HEK293 (cell line): Measurements from ENCODE around the gene PTPRN.

ENCODE experiments used
- ELK4 ChIP-seq: IDR thresholded peaks from 2 replicates; pipeline ENCODE4 v1.6.1; 2011; ENCODE audit warnings: mild to moderate bottlenecking, low read depth, low read length, borderline replicate concordance
- SALL2 ChIP-seq: fragments of 450-650 bp; formaldehyde crosslinking; IDR thresholded peaks from 2 replicates; pipeline ENCODE4 v1.5.0; 2017; ENCODE audit warnings: missing biosample characterization, mild to moderate bottlenecking, missing genetic modification characterization, borderline replicate concordance
- SETDB1 ChIP-seq: IDR thresholded peaks from one replicate; pipeline ENCODE4 v1.6.1; 2017; ENCODE audit warnings: mild to moderate bottlenecking, low read length, moderate library complexity, mixed read lengths; ENCODE audit not compliant: insufficient read length
- ZNF148 ChIP-seq: fragments of 450-650 bp; formaldehyde crosslinking; IDR thresholded peaks from 2 replicates; pipeline ENCODE4 v1.5.0; 2017; ENCODE audit warnings: missing biosample characterization, missing genetic modification characterization, borderline replicate concordance
- ZNF174 ChIP-seq: fragments of 450-650 bp; formaldehyde crosslinking; IDR thresholded peaks from 2 replicates; pipeline ENCODE4 v1.5.0; 2017; ENCODE audit warnings: missing biosample characterization, mild to moderate bottlenecking, missing genetic modification characterization
- ZNF18 ChIP-seq: fragments of 450-650 bp; formaldehyde crosslinking; IDR thresholded peaks from 2 replicates; pipeline ENCODE4 v1.5.1; 2016; ENCODE audit warnings: missing biosample characterization, missing genetic modification characterization
- ZNF280C ChIP-seq: fragments of 450-650 bp; formaldehyde crosslinking; IDR thresholded peaks from 2 replicates; pipeline ENCODE4 v1.5.1; 2016; ENCODE audit warnings: missing biosample characterization, missing genetic modification characterization
- ZNF350 ChIP-seq: fragments of 450-650 bp; formaldehyde crosslinking; IDR thresholded peaks from 2 replicates; pipeline ENCODE4 v1.5.0; 2017; ENCODE audit warnings: missing biosample characterization, mild to moderate bottlenecking, missing genetic modification characterization
- ZNF37A ChIP-seq: fragments of 450-650 bp; IDR thresholded peaks from 2 replicates; pipeline ENCODE4 v1.5.1; 2018; ENCODE audit warnings: missing biosample characterization, missing genetic modification characterization
- ZNF501 ChIP-seq: fragments of 450-650 bp; formaldehyde crosslinking; IDR thresholded peaks from 2 replicates; pipeline ENCODE4 v1.5.1; 2016; ENCODE audit warnings: missing biosample characterization, missing genetic modification characterization
- ZNF530 ChIP-seq: fragments of 450-650 bp; formaldehyde crosslinking; IDR thresholded peaks from 2 replicates; pipeline ENCODE4 v1.5.1; 2016; ENCODE audit warnings: low read depth, missing biosample characterization, missing genetic modification characterization
- ZNF585B ChIP-seq: fragments of 450-650 bp; formaldehyde crosslinking; IDR thresholded peaks from 2 replicates; pipeline ENCODE4 v1.5.1; 2016; ENCODE audit warnings: missing biosample characterization, missing genetic modification characterization
- ZNF596 ChIP-seq: fragments of 450-650 bp; IDR thresholded peaks from 2 replicates; pipeline ENCODE4 v1.5.0; 2018; ENCODE audit warnings: missing biosample characterization, mild to moderate bottlenecking, missing genetic modification characterization, moderate library complexity
- ZNF639 ChIP-seq: fragments of 450-650 bp; formaldehyde crosslinking; IDR thresholded peaks from 2 replicates; pipeline ENCODE4 v1.5.1; 2016; ENCODE audit warnings: missing biosample characterization, missing genetic modification characterization
- TF ChIP-seq, protein P1 (sequence below): fragments of 450-650 bp; formaldehyde crosslinking; IDR thresholded peaks from 2 replicates; pipeline ENCODE4 v1.5.1; 2017; ENCODE audit warnings: missing biosample characterization, missing genetic modification characterization
- TF ChIP-seq, protein P2 (sequence below): fragments of 450-650 bp; formaldehyde crosslinking; IDR thresholded peaks from 2 replicates; pipeline ENCODE4 v1.5.1; 2016; ENCODE audit warnings: missing biosample characterization, missing genetic modification characterization
- TF ChIP-seq, protein P3 (sequence below): fragments of 450-650 bp; formaldehyde crosslinking; IDR thresholded peaks from 2 replicates; pipeline ENCODE4 v1.5.1; 2016; ENCODE audit warnings: missing biosample characterization, missing genetic modification characterization, low read depth
- TF ChIP-seq, protein P4 (sequence below): fragments of 450-650 bp; formaldehyde crosslinking; conservative IDR thresholded peaks from 2 replicates; pipeline ENCODE4 v1.5.1; 2016; ENCODE audit warnings: low read depth, missing biosample characterization, missing genetic modification characterization

The PTPRN gene

DNA sequence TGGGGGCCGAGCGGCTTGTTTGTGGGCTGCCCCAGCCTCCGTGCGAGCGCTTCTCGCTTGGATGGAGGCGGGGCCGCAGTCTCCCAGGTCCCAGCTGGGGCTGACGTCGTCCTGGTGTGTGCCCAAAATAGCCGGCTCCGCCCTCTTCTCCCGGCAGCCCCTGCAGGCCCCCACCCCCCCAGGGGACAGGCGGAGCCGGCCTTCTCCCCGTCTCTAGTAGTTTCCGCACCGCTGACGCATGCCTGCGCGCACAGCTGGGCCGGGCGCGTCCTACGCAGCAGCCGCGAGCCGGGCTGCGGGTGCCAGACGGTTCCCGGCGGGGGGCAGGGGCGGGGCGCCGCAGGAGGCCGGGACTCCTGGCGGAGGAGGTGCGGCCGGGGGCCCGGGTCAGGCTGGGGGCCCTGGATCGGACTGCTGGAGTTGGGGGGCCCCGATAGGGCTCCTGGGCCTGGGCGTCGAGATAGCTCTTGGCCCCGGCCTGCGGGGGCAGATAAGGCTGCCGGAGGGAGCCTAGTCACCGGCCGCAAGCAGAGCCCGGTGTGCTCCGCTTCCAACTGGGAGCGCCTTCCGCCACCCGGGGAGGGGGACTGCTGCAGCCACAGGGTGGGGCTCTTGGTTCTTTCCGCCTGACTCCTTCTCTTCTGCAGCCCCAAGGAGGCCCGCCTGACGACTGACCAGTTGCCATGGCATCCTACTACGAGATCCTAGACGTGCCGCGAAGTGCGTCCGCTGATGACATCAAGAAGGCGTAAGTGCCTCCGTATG is 29.9 kb downstream of the PTPRN start, which contains the start of gene DNAJB2 (continued):
- TF ChIP-seq ZNF596 (0 out of 2 replicates have a peak, but pooled peaks have one; percentile 31), SETDB1 (no peak), SALL2 (tag by site-specific recombination) (no peak), ZNF585B (tag by site-specific recombination) (no peak), ZNF350 (tag by site-specific recombination) (no peak), ZNF501 (tag by site-specific recombination) (no peak), ZNF18 (tag by site-specific recombination) (no peak), ELK4 (no peak), ZNF37A (tag by site-specific recombination) (no peak), ZNF174 (tag by site-specific recombination) (no peak), ZNF280C (no peak), ZNF639 (tag by site-specific recombination) (peak; percentile 74; the same call in 1 of the 2 replicates), ZNF148 (tag by site-specific recombination) (no peak), ZNF530 (tag by site-specific recombination) (no peak)
- TF ChIP-seq, protein P1, sequence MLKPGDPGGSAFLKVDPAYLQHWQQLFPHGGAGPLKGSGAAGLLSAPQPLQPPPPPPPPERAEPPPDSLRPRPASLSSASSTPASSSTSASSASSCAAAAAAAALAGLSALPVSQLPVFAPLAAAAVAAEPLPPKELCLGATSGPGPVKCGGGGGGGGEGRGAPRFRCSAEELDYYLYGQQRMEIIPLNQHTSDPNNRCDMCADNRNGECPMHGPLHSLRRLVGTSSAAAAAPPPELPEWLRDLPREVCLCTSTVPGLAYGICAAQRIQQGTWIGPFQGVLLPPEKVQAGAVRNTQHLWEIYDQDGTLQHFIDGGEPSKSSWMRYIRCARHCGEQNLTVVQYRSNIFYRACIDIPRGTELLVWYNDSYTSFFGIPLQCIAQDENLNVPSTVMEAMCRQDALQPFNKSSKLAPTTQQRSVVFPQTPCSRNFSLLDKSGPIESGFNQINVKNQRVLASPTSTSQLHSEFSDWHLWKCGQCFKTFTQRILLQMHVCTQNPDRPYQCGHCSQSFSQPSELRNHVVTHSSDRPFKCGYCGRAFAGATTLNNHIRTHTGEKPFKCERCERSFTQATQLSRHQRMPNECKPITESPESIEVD (tag by site-specific recombination) = no peak
- TF ChIP-seq, protein P2, sequence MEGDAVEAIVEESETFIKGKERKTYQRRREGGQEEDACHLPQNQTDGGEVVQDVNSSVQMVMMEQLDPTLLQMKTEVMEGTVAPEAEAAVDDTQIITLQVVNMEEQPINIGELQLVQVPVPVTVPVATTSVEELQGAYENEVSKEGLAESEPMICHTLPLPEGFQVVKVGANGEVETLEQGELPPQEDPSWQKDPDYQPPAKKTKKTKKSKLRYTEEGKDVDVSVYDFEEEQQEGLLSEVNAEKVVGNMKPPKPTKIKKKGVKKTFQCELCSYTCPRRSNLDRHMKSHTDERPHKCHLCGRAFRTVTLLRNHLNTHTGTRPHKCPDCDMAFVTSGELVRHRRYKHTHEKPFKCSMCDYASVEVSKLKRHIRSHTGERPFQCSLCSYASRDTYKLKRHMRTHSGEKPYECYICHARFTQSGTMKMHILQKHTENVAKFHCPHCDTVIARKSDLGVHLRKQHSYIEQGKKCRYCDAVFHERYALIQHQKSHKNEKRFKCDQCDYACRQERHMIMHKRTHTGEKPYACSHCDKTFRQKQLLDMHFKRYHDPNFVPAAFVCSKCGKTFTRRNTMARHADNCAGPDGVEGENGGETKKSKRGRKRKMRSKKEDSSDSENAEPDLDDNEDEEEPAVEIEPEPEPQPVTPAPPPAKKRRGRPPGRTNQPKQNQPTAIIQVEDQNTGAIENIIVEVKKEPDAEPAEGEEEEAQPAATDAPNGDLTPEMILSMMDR (tag by site-specific recombination) = peak; percentile 87
- TF ChIP-seq, protein P3, sequence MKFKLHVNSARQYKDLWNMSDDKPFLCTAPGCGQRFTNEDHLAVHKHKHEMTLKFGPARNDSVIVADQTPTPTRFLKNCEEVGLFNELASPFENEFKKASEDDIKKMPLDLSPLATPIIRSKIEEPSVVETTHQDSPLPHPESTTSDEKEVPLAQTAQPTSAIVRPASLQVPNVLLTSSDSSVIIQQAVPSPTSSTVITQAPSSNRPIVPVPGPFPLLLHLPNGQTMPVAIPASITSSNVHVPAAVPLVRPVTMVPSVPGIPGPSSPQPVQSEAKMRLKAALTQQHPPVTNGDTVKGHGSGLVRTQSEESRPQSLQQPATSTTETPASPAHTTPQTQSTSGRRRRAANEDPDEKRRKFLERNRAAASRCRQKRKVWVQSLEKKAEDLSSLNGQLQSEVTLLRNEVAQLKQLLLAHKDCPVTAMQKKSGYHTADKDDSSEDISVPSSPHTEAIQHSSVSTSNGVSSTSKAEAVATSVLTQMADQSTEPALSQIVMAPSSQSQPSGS = peak; percentile 79; the same call in 1 of the 2 replicates
- TF ChIP-seq, protein P4, sequence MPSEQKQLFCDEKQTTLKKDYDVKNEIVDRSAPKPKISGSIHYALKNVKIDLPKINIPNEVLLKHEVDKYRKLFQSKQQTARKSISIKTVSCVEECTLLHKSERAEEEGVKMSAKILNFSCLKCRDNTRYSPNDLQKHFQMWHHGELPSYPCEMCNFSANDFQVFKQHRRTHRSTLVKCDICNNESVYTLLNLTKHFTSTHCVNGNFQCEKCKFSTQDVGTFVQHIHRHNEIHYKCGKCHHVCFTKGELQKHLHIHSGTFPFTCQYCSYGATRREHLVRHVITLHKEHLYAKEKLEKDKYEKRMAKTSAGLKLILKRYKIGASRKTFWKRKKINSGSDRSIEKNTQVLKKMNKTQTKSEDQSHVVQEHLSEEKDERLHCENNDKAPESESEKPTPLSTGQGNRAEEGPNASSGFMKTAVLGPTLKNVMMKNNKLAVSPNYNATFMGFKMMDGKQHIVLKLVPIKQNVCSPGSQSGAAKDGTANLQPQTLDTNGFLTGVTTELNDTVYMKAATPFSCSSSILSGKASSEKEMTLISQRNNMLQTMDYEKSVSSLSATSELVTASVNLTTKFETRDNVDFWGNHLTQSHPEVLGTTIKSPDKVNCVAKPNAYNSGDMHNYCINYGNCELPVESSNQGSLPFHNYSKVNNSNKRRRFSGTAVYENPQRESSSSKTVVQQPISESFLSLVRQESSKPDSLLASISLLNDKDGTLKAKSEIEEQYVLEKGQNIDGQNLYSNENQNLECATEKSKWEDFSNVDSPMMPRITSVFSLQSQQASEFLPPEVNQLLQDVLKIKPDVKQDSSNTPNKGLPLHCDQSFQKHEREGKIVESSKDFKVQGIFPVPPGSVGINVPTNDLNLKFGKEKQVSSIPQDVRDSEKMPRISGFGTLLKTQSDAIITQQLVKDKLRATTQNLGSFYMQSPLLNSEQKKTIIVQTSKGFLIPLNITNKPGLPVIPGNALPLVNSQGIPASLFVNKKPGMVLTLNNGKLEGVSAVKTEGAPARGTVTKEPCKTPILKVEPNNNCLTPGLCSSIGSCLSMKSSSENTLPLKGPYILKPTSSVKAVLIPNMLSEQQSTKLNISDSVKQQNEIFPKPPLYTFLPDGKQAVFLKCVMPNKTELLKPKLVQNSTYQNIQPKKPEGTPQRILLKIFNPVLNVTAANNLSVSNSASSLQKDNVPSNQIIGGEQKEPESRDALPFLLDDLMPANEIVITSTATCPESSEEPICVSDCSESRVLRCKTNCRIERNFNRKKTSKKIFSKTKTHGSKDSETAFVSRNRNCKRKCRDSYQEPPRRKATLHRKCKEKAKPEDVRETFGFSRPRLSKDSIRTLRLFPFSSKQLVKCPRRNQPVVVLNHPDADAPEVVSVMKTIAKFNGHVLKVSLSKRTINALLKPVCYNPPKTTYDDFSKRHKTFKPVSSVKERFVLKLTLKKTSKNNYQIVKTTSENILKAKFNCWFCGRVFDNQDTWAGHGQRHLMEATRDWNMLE = no peak
